ENCODE results near the gene HSPB9.

Gene HSPB9

GRCh38 chr17:42120161-42120769 is 2.3 kb upstream of the HSPB9 start:
- DNase-seq (ENCODE audit: low spot score): no peak
- in situ Hi-C loops (cut with MboI; ENCODE audit: low sequenced_read_pairs, unreplicated experiment): no loop called here
- no peak for TF ChIP-seq CTCF (IDR thresholded peaks at IDR 0.05; ENCODE audit: borderline replicate concordance, control extremely low read depth, extremely low read depth, insufficient read depth, missing control alignments)

GRCh38 chr17:42120770-42121769 is 1.5 kb upstream of the HSPB9 start, which contains the start of gene KAT2A:
KAT2A (minus strand) TSS chr17:42121367; CDS start chr17:42121304, 63 bp downstream.
- in situ Hi-C loops (cut with MboI; ENCODE audit: low sequenced_read_pairs, unreplicated experiment): no loop called here
- TF ChIP-seq CTCF (IDR thresholded peaks at IDR 0.05; ENCODE audit: borderline replicate concordance, control extremely low read depth, extremely low read depth, insufficient read depth, missing control alignments): no peak
- DNase-seq (ENCODE audit: low spot score): peak; percentile 95

GRCh38 chr17:42124256-42124655 is 1.7 kb downstream of the HSPB9 start:
- DNase-seq (ENCODE audit: low spot score): no peak
- in situ Hi-C loops (cut with MboI; ENCODE audit: low sequenced_read_pairs, unreplicated experiment): no loop called here
- no peak for TF ChIP-seq CTCF (IDR thresholded peaks at IDR 0.05; ENCODE audit: borderline replicate concordance, control extremely low read depth, extremely low read depth, insufficient read depth, missing control alignments)

- TF ChIP-seq CTCF (IDR thresholded peaks at IDR 0.05; ENCODE audit: borderline replicate concordance, control extremely low read depth, extremely low read depth, insufficient read depth, missing control alignments): no peak
- in situ Hi-C loops (cut with MboI; ENCODE audit: low sequenced_read_pairs, unreplicated experiment): no loop called here
- no peak for DNase-seq (ENCODE audit: low spot score)
Observed at GRCh38 chr17:42125565-42125964, 3.0 kb downstream of the HSPB9 start.

GRCh38 chr17:42126836-42127235 is 4.2 kb downstream of the HSPB9 start:
- no peak for TF ChIP-seq CTCF (IDR thresholded peaks at IDR 0.05; ENCODE audit: borderline replicate concordance, control extremely low read depth, extremely low read depth, insufficient read depth, missing control alignments)
- in situ Hi-C loops (cut with MboI; ENCODE audit: low sequenced_read_pairs, unreplicated experiment): no loop called here
- no peak for DNase-seq (ENCODE audit: low spot score)

GRCh38 chr17:42127414-42127813 is 4.8 kb downstream of the HSPB9 start:
- DNase-seq (ENCODE audit: low spot score): no peak
- in situ Hi-C loops (cut with MboI; ENCODE audit: low sequenced_read_pairs, unreplicated experiment): no loop called here

More at GRCh38 chr17:42127414-42127813, 4.8 kb downstream of the HSPB9 start:
- no peak for TF ChIP-seq CTCF (IDR thresholded peaks at IDR 0.05; ENCODE audit: borderline replicate concordance, control extremely low read depth, extremely low read depth, insufficient read depth, missing control alignments)
